Measurements from ENCODE around the gene FADS6. TPM values are rescaled to one million over a fixed set of nuclear protein-coding genes. Genes with fewer than 3 reads are reported as not detected.

The FADS6 gene
- total and polyA plus RNA-seq, 2 donors (not counting 3 experiments of a cell fraction or from before 2014, with no cell fraction given): not detected

DNA sequence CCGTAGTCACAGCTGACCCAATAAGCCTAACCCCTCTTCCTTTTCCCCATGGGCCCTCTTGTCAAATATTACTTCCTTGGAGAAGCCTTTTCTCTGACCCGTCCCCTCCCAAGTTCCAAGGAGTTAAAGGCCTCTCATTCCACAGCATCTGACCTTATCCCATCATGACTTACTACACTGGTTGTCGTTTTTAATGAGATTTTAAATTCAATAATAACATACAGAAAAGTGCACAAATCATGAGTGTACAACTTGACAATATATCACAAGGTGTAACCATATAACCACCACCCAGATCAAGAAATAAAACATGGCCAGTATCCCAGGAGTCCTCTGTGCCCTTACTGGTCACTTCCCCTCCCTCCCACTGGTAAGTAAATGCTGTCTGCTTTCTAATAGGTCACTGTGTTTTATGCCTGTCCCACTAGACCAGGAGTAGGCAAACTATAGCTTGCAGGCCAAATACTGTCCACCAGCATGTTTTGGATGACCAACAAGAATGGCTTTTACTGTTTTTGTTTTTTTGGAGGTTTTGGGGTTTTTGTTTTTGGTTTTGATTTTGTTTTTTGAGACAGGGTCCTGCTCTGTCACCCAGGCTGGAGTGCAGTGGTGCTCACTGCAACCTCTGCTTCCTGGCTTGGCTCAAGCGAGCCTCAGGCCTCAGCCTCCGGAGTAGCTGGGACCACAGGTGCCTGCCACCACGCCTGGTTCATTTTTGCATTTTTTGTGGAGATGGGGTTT, 19.4 kb downstream of the FADS6 start:
- TF ChIP-seq JUN (IDR thresholded peaks at IDR 0.05; ENCODE audit: borderline replicate concordance, insufficient read depth, insufficient read length, low read depth): no peak
- TF ChIP-seq FOS (IDR thresholded peaks at IDR 0.05; ENCODE audit: borderline replicate concordance, insufficient read depth, low read length): no peak
- TF ChIP-seq, protein P1, sequence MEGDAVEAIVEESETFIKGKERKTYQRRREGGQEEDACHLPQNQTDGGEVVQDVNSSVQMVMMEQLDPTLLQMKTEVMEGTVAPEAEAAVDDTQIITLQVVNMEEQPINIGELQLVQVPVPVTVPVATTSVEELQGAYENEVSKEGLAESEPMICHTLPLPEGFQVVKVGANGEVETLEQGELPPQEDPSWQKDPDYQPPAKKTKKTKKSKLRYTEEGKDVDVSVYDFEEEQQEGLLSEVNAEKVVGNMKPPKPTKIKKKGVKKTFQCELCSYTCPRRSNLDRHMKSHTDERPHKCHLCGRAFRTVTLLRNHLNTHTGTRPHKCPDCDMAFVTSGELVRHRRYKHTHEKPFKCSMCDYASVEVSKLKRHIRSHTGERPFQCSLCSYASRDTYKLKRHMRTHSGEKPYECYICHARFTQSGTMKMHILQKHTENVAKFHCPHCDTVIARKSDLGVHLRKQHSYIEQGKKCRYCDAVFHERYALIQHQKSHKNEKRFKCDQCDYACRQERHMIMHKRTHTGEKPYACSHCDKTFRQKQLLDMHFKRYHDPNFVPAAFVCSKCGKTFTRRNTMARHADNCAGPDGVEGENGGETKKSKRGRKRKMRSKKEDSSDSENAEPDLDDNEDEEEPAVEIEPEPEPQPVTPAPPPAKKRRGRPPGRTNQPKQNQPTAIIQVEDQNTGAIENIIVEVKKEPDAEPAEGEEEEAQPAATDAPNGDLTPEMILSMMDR (IDR thresholded peaks at IDR 0.05; ENCODE audit: extremely low read depth in 1 of 2, insufficient read depth in 1 of 2, low read depth in 1 of 2, low read length in 2 of 2): no peak
- no peak for TF ChIP-seq POLR2A (IDR thresholded peaks at IDR 0.05; ENCODE audit: low read depth, low read length)
- no peak for TF ChIP-seq POLR2AphosphoS5 (IDR thresholded peaks at IDR 0.05; ENCODE audit: insufficient read depth, low read depth, low read length)
- no peak for TF ChIP-seq GATA2 (IDR thresholded peaks at IDR 0.05; ENCODE audit: insufficient read depth, insufficient read length, low read depth, low read length)
- TF ChIP-seq, protein P2, sequence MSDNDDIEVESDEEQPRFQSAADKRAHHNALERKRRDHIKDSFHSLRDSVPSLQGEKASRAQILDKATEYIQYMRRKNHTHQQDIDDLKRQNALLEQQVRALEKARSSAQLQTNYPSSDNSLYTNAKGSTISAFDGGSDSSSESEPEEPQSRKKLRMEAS (IDR thresholded peaks at IDR 0.05; ENCODE audit: insufficient read depth, insufficient read length): no peak
- no peak for TF ChIP-seq MYC (IDR thresholded peaks at IDR 0.05; ENCODE audit: low read depth, low read length)
- TF ChIP-seq EZH2 (IDR thresholded peaks at IDR 0.05; ENCODE audit: borderline replicate concordance, low read depth, low read length, severe bottlenecking): no peak
- Histone ChIP-seq H3K9me1 (replicated peaks; ENCODE audit: control insufficient read depth, extremely low read depth, insufficient read depth, low read length) (no peaks in the 10 kb centered on the region), H3K27ac (ENCODE audit: insufficient read depth, low read depth, low read length) (peak overlapping the region; percentile 75), H3K4me1 (ENCODE audit: control insufficient read depth, extremely low read depth, insufficient read depth, low read length) (peaks cover 17% of the 10 kb centered on the region), H3K9me3 (replicated peaks; ENCODE audit: control insufficient read depth, insufficient read depth, low read length) (no peaks in the 10 kb centered on the region), H3K4me3 (replicated peaks in 1 of 3; ENCODE audit: insufficient read depth in 1 of 3, low read depth in 1 of 3, low read length in 3 of 3) (peak overlapping the region; percentile 67 to 72 (median 70)), H3K27me3 (ENCODE audit: control insufficient read depth in 2 of 2, insufficient read depth in 2 of 2, low read length in 2 of 2) (no peaks in the 10 kb centered on the region), H3K79me2 (ENCODE audit: control insufficient read depth, insufficient read depth, low read length) (no peaks in the 10 kb centered on the region), H2AFZ (ENCODE audit: low read depth, low read length) (peak overlapping the region; percentile 42), H3K4me2 (ENCODE audit: insufficient read depth, low read length) (peak overlapping the region; percentile 81), H3K9ac (replicated peaks; ENCODE audit: extremely low read depth, insufficient read depth, low read length) (peak overlapping the region; percentile 91), H3K36me3 (ENCODE audit: control insufficient read depth in 2 of 2, extremely low read depth in 1 of 2, insufficient read depth in 2 of 2, low read length in 2 of 2) (no peaks in the 10 kb centered on the region), H4K20me1 (replicated peaks; ENCODE audit: control insufficient read depth, extremely low read depth, insufficient read depth, low read length) (no peaks in the 10 kb centered on the region)
- peak; percentile 33 for FAIRE-seq
- dilution Hi-C loops (cut with MboI; ENCODE audit: extremely low pct_ligation_motif_present, low sequenced_read_pairs) (no loop called here), intact Hi-C loops (cut with micrococcal nuclease) (loop anchor here (1.0 to 5.0 kb wide), 2 partner anchors 97 to 126 kb away; partner anchors contain the start of genes NAT9 and NHERF1)
- ChIA-PET POLR2A (interaction anchor here (1.5 kb wide), 1 partner anchor 18 kb away, joined by 7 read pairs; no protein-coding TSS in a partner anchor), CTCF (interaction anchor here (1.1 to 2.4 kb wide), 5 partner anchors 11 to 217 kb away, joined by 3 to 29 read pairs (median 6); no protein-coding TSS in a partner anchor)
- no TSS peak for BruUV-seq (replicated peaks)
- peak; percentile 15 for DNase-seq (ENCODE audit: low read depth, low spot score)

Measured in endothelial cell of umbilical vein (primary cell).